ENCODE data around the gene MOK. TPM values are rescaled to one million over a fixed set of nuclear protein-coding genes. Genes with fewer than 3 reads are reported as not detected.
A peak's percentile ranks its signal among the peaks of the same experiment; 100 is the strongest.

MOK gene
- total RNA-seq, 1 experiment from 2014 or later: 2.8 TPM

- H3K9me3 ChIP-seq (ENCODE audit: control insufficient read depth, low read depth, low read length): no peaks in the 10 kb centered on the region
- no peak overlapping the region for H2BK15ac ChIP-seq (ENCODE audit: low read depth, low read length)
- H3K23me2 ChIP-seq (ENCODE audit: insufficient read length, low read depth, low read length, poor library complexity, severe bottlenecking): no peaks in the 10 kb centered on the region
- H2AFZ ChIP-seq (ENCODE audit: low read length): no peak overlapping the region
- peak overlapping the region in 2 of 3 experiments; percentile 56 to 78; a peak in 3 of 7 replicates for H3K27ac Mint-ChIP-seq
- no peak overlapping the region for H3K14ac ChIP-seq (ENCODE audit: insufficient read depth, low read length)
- H2BK20ac ChIP-seq (ENCODE audit: low read depth, low read length, poor library complexity, severe bottlenecking): no peak overlapping the region
- no peak overlapping the region for H4K8ac ChIP-seq (replicated peaks; ENCODE audit: insufficient read length, low read depth, low read length)
- no peak overlapping the region for H4K91ac ChIP-seq (ENCODE audit: insufficient read length, low read depth, low read length)
- peaks cover 24 to 26% of the 10 kb centered on the region in 2 experiments for H3K4me1 Mint-ChIP-seq
- no peak overlapping the region for H2BK12ac ChIP-seq (ENCODE audit: insufficient read length, low read depth, low read length)
- no peak overlapping the region for H3K4me3 Mint-ChIP-seq
- H4K5ac ChIP-seq (ENCODE audit: insufficient read length, low read depth, low read length): no peak overlapping the region
- H4K20me1 ChIP-seq (ENCODE audit: control insufficient read depth, insufficient read depth, insufficient read length): no peaks in the 10 kb centered on the region
- no peak overlapping the region for H3K27ac ChIP-seq (ENCODE audit: insufficient read length, low read depth, low read length)
- H3K4ac ChIP-seq (ENCODE audit: low read depth, low read length): no peak overlapping the region
- H3K27me3 ChIP-seq (ENCODE audit: insufficient read depth, low read length): no peaks in the 10 kb centered on the region
- no peak overlapping the region for H3K4me2 ChIP-seq (ENCODE audit: insufficient read depth, insufficient read length, low read length)
- DNase-seq: no peak
- no peak overlapping the region for H2BK5ac ChIP-seq (ENCODE audit: insufficient read length, low read length)
- no peak overlapping the region for H3K23ac ChIP-seq (ENCODE audit: insufficient read length, low read depth, low read length)
- no peaks in the 10 kb centered on the region for H3K4me1 ChIP-seq (ENCODE audit: insufficient read depth, low read length)
- H3K79me1 ChIP-seq (ENCODE audit: insufficient read depth, low read depth, low read length, poor library complexity, severe bottlenecking): peaks cover 9% of the 10 kb centered on the region
- no CpG with 5 or more reads among the region's 1 CpG for WGBS (ENCODE audit: extremely low coverage, insufficient read length, low lambda C conversion rate)
- H3K9me3 Mint-ChIP-seq: no peaks in the 10 kb centered on the region
- H3K9ac ChIP-seq (ENCODE audit: extremely low read depth, insufficient read length, low read length): no peak overlapping the region
- H3K36me3 Mint-ChIP-seq (ENCODE audit: insufficient read depth in 1 of 3, low read depth in 3 of 3): peaks cover 0 to 2% (median 0%) of the 10 kb centered on the region in 3 experiments; a peak in 1 of 7 replicates
- H2AK5ac ChIP-seq (ENCODE audit: insufficient read length, low read length): no peak overlapping the region
- H3T11ph ChIP-seq (ENCODE audit: low read length): no peak overlapping the region
- H3K79me2 ChIP-seq (ENCODE audit: insufficient read depth, low read length): peaks cover 11% of the 10 kb centered on the region; the same call in 1 of the 2 replicates
- no peak overlapping the region for H3K18ac ChIP-seq (ENCODE audit: insufficient read length, low read depth, low read length)
- no peak for TF ChIP-seq CTCF (conservative IDR thresholded peaks at IDR 0.05)
- no peak overlapping the region for H3K56ac ChIP-seq (ENCODE audit: insufficient read length, low read depth, low read length)
- H2BK120ac ChIP-seq (ENCODE audit: low read depth, low read length, poor library complexity, severe bottlenecking): no peak overlapping the region
- no peaks in the 10 kb centered on the region; the same call in 1 of the 2 replicates for H3K27me3 Mint-ChIP-seq (ENCODE audit: low read depth)
Measured at GRCh38 chr14:102181187-102181586, 123.8 kb downstream of the MOK start.

Data from H9 (cell line).